NCI-H748 treated with DMSO at 0.1 percent for 48 hours (cell line): ENCODE measurements around the gene H2AZ1.
"Not testable (repeated sequence)": the region's sequence is repeated elsewhere in the genome, so short reads cannot be mapped to it uniquely, and the experiment has no call there.

Experiments
- DNase-seq: peaks from one replicate; lab custom pipeline; 2025; lab: John Stamatoyannopoulos, UW

Gene H2AZ1

DNA sequence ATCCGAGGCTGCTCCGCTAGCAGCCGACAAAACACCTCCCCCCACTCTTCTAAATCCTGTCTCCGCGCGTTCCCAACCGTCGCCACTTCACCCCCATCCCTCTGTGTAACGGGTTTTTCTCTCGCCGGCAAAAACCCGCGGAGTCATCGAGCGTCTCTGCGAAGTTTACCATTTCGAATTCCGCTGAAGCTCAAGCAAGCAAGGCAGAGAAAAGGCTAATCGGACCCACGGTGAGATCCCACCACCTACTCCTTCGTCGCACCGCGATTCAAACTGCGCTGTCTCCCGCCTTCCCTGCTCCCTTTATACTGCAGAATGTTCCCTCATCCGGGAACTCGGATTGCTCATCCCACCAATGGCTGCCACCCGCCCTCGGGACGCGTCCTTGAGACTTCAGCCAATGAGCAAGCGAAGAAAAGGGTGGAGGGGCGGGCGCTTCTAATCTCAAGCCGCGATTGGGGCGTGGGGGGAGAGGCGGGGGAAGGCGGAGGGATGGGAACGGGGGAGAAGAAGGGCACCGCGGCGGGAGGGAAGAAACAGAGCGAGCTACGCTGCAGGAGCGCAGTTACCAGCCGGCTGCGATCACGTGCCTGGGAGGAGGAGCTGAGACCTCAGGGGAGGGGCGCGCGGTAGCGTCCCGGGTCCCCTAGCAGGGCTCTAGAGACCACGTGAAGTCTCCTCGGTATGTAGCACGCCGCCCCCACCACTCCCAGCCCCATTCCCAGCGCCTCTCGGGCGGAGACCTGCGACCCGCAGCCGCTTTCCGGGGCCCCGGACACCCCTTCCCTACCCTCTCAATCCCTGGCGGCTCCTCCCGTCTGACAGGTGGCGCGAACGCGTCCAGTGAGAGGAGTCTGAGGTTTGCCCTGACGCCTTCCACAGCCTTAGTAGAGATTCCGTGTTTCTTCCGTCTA lies at the start of gene H2AZ1:
H2AZ1 (minus strand) TSS at position 277 of the 914 bp plus-strand sequence; CDS start at position 172, 105 bp downstream.
- peak; percentile 93 for DNase-seq

- DNase-seq, result peak; percentile 7
Observed at GRCh38 chr4:99998062-99998867, 48.2 kb upstream of the H2AZ1 start.

GRCh38 chr4:99991741-99992140 lies 41.7 kb upstream of the H2AZ1 start:
- no peak for DNase-seq

GRCh38 chr4:99987681-99988080 lies 37.6 kb upstream of the H2AZ1 start:
- no peak for DNase-seq

DNA sequence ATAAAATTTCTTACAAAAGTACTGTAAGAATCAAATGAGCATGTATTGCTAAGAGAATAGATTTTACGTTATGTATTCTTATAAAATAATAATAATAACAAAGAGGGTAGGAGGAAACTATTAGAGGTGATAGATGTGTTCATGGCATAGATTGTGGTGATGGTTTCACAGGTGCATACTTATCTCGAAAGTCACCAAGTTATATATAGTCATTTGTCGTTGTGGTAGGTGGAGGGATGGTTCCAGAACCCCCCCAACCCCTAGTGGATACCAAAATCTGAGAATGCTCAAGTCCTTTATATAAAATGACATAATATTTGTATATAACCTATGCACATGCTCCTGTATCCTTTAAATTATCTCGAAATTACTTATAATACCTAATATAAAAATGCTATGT lies 36.7 kb upstream of the H2AZ1 start:
- DNase-seq, result no peak

GRCh38 chr4:99983289-99983943 lies 33.3 kb upstream of the H2AZ1 start:
- DNase-seq, result no peak

DNA sequence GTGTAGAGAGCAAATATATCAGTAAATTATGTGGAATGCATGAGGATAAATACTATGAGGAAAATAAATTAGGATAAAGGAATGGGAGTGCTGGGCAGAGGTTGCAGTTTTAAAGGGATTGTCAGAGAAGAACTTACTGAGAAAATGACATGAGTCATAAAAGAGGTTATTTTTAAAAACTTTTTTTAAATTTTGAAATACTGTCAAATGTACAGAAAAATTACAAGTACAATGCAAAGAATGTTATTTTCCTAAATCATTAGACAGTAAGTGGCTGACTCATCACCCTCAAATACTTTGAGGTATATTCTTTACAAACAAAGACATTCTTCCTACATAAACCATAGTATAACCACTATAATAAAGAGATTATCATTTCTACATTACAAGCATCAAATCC lies 29.8 kb upstream of the H2AZ1 start:
- no peak for DNase-seq

- no peak for DNase-seq
Observed at GRCh38 chr4:99971453-99972111, 21.5 kb upstream of the H2AZ1 start.

GRCh38 chr4:99968330-99968729 lies 18.3 kb upstream of the H2AZ1 start:
- DNase-seq, result no peak

DNA sequence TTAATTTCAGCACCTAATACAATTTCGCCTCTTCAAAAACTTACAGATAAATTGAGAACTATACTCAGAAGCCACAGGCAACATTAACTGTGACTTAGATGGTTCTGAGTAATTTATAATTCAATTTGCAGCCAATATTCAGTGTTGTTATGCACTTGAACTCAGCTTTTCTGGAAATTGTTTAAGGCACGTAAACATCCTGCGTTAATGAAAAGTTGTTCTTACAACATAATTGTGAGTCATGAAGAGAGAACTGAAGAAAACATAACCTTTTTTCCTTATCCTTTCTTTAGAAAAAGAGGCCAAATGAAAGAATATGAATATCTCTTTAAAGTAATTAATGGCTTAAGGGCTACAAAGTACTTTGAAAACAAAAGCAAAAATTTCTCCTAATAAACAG lies 16.6 kb upstream of the H2AZ1 start:
- no peak for DNase-seq

- no peak for DNase-seq
Observed at GRCh38 chr4:99965674-99966350, 15.7 kb upstream of the H2AZ1 start.

- DNase-seq, result no peak
Observed at GRCh38 chr4:99965173-99965572, 15.1 kb upstream of the H2AZ1 start.

DNA sequence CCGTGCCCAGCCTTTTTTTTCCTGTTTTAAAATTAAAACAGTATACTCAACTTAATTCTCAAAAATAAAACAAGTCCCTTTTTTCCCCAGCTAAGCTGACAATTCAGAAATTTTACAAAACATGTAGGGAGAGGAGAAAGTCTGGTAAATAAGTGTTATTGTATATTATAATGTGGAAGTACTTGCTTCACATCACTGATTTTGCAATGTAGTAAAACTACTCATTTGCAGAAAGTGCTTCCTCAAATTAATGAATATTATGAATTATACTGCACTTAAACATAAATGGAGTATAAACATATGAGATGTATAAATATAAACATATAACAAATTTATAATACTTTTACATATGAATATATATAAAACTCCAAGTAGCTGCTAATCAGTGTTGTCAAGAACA lies 11.6 kb upstream of the H2AZ1 start:
- DNase-seq, result no peak

- DNase-seq, result no peak
Observed at GRCh38 chr4:99960648-99961047, 10.6 kb upstream of the H2AZ1 start.

GRCh38 chr4:99958207-99958606 lies 8.1 kb upstream of the H2AZ1 start:
- DNase-seq, result not testable (repeated sequence)

- no peak for DNase-seq
Observed at GRCh38 chr4:99950913-99951254, 809 bp upstream of the H2AZ1 start.

GRCh38 chr4:99949034-99949998 lies 759 bp downstream of the H2AZ1 start:
- peak; percentile 91 for DNase-seq

- no peak for DNase-seq
Observed at GRCh38 chr4:99947608-99948007, 2.5 kb downstream of the H2AZ1 start.

DNA sequence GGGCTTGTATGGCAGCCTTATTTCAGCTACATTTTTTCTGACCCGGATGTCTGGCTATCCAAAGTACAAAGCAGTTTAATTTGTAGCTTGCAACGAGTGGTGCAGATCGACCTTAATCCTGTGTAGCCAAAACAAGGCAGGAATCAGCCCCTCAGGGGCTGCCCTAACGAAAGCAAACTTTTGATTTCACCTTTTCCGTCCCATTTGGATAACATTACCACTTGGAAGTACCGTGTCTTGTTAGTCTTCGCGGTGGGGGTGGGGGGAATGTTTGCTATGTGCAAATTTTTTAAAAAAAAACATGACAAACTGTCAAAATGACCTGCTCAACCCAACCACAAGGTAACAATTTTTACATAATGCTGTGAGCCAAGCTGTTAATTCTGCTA lies 2.9 kb downstream of the H2AZ1 start:
- DNase-seq, result no peak
